Osteocyte (in vitro differentiated cells): ENCODE data around the gene NUDT6. TPM values are rescaled to one million over a fixed set of nuclear protein-coding genes. Genes with fewer than 3 reads are reported as not detected.
"Not testable (repeated sequence)": the region's sequence is repeated elsewhere in the genome, so short reads cannot be mapped to it uniquely, and the experiment has no call there.

ENCODE experiments used
- DNase-seq: peaks from one replicate; pipeline ENCODE4 v3.0.0; 2021; ENCODE audit warnings: mixed read lengths; ENCODE audit not compliant: unreplicated experiment; ENCODE audit errors: extremely low spot score
- H3K27ac Mint-ChIP-seq: one replicate; pipeline ENCODE4 v1.8.0; 2021; ENCODE audit warnings: mild to moderate bottlenecking, mixed read lengths; ENCODE audit not compliant: unreplicated experiment
- H3K27me3 Mint-ChIP-seq: one replicate; pipeline ENCODE4 v1.8.0; 2021; ENCODE audit warnings: mixed read lengths; ENCODE audit not compliant: unreplicated experiment
- H3K36me3 Mint-ChIP-seq: one replicate; pipeline ENCODE4 v1.8.0; 2021; ENCODE audit warnings: mixed read lengths; ENCODE audit not compliant: unreplicated experiment
- H3K4me1 Mint-ChIP-seq: one replicate; pipeline ENCODE4 v1.8.0; 2021; ENCODE audit warnings: mixed read lengths; ENCODE audit not compliant: unreplicated experiment
- H3K4me3 Mint-ChIP-seq: one replicate; pipeline ENCODE4 v1.8.0; 2021; ENCODE audit warnings: mild to moderate bottlenecking, moderate library complexity, mixed read lengths; ENCODE audit not compliant: unreplicated experiment
- H3K9me3 Mint-ChIP-seq: one replicate; pipeline ENCODE4 v1.8.0; 2021; ENCODE audit warnings: mixed read lengths; ENCODE audit not compliant: unreplicated experiment
- total RNA-seq: library from RNA; stranded (reverse); gene quantifications from 2 replicates; pipeline ENCODE4 v1.2.1, GENCODE V29; 2021
- TF ChIP-seq, protein P1 (sequence below): fragments of 200-600 bp; sonication (generic); IDR thresholded peaks from 2 replicates; pipeline ENCODE4 v1.5.0; 2021; ENCODE audit warnings: antibody characterized with exemption, mild to moderate bottlenecking, moderate library complexity

The NUDT6 gene
- total RNA-seq, 1 donor from 2014 or later: 4.8 TPM

DNA sequence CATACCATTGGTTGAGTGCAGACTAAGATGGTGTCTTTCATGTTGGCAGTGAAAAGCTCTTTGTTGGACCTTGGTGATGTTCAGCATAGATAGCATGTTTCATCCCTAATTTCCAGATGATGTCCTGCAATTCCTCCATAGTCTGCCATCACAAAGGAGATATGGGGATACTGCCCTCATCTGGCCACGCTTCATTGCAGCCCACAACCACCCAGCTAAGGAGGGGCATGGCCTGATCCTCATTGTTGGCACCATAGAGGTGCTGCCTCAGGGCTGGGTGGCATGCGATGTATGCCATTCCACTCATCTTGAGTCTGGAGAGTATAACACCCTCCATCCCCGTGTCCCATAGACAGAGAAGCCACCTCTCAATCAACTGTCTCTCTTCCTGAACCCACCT is 31.5 kb upstream of the NUDT6 start:
- TF ChIP-seq, protein P1, sequence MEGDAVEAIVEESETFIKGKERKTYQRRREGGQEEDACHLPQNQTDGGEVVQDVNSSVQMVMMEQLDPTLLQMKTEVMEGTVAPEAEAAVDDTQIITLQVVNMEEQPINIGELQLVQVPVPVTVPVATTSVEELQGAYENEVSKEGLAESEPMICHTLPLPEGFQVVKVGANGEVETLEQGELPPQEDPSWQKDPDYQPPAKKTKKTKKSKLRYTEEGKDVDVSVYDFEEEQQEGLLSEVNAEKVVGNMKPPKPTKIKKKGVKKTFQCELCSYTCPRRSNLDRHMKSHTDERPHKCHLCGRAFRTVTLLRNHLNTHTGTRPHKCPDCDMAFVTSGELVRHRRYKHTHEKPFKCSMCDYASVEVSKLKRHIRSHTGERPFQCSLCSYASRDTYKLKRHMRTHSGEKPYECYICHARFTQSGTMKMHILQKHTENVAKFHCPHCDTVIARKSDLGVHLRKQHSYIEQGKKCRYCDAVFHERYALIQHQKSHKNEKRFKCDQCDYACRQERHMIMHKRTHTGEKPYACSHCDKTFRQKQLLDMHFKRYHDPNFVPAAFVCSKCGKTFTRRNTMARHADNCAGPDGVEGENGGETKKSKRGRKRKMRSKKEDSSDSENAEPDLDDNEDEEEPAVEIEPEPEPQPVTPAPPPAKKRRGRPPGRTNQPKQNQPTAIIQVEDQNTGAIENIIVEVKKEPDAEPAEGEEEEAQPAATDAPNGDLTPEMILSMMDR: no peak
- H3K27me3 Mint-ChIP-seq: no peaks in the 10 kb centered on the region
- no peak overlapping the region for H3K4me3 Mint-ChIP-seq
- no peaks in the 10 kb centered on the region for H3K9me3 Mint-ChIP-seq
- no peak for DNase-seq
- peaks cover 24% of the 10 kb centered on the region for H3K36me3 Mint-ChIP-seq
- H3K27ac Mint-ChIP-seq: no peak overlapping the region
- H3K4me1 Mint-ChIP-seq: no peaks in the 10 kb centered on the region

DNA sequence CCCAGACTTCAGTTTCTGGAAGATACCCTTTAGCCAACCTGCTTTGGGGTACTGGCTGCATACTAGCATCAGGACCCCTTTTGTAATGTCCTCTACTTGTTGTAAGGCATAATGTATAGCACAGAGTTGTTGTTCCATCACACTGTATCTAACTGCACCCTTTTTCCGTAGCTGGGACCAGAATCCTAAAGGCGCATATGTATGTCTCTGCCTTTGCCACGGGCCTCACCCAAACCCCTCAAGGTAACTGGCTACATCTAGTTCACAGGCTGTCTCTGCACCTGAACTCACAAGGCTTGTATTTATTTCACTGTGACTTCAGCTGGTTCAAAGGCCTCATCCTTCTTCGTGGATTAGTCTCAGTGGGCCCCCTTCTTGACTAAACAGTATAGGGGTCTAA is 29.6 kb upstream of the NUDT6 start:
- Mint-ChIP-seq H3K27ac (no peak overlapping the region), H3K4me1 (no peaks in the 10 kb centered on the region), H3K36me3 (peaks cover 25% of the 10 kb centered on the region), H3K4me3 (no peak overlapping the region), H3K27me3 (no peaks in the 10 kb centered on the region), H3K9me3 (no peaks in the 10 kb centered on the region)
- DNase-seq: no peak
- TF ChIP-seq, protein P1: no peak

DNA sequence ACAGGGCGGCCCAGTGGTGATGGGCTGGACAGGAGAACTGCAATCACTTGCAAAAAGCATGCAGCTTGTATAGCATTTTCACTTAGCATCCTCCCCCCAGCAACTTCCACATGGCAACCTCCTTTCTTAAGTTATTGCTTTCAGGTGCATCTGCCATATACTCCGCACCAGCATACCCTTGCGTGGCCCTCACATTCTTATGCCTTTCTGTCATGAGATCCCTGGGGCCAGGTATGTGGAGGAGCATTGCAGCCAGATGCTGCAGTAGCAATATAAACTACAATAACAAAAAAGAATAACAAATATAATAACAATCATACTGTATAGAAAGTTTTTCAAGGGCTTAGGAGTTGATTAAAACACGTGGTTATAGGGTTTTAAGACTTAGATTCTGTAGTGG is 26.3 kb upstream of the NUDT6 start:
- TF ChIP-seq, protein P1: no peak
- H3K27ac Mint-ChIP-seq: no peak overlapping the region
- peaks cover 4% of the 10 kb centered on the region for H3K9me3 Mint-ChIP-seq
- DNase-seq: no peak
- H3K27me3 Mint-ChIP-seq: no peaks in the 10 kb centered on the region
- H3K36me3 Mint-ChIP-seq: peaks cover 42% of the 10 kb centered on the region
- peaks cover 5% of the 10 kb centered on the region for H3K4me1 Mint-ChIP-seq
- H3K4me3 Mint-ChIP-seq: no peak overlapping the region

DNA sequence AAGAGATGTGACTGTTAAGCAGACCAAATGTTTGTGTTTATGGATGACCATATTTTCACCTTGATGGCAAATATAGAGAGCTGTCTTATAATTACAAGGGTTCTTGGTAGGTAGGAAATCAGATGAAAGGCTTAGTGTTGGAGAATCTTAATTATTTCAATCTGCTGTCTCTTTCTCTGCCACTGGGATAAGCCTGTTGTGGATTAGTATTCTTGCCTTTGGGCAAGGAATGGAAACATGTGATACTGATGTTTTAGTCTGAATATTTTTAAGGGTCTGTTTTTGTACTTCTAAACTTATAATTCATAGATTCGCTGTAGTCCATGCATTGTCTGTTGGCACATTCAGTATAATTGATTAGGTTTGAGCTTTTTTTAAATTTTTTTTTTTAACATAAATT is 23.7 kb upstream of the NUDT6 start:
- Mint-ChIP-seq H3K4me1 (peaks cover 5% of the 10 kb centered on the region), H3K27me3 (no peaks in the 10 kb centered on the region), H3K27ac (no peak overlapping the region), H3K4me3 (no peak overlapping the region), H3K9me3 (peaks cover 4% of the 10 kb centered on the region), H3K36me3 (peaks cover 36% of the 10 kb centered on the region)
- DNase-seq: no peak
- TF ChIP-seq, protein P1: no peak

DNA sequence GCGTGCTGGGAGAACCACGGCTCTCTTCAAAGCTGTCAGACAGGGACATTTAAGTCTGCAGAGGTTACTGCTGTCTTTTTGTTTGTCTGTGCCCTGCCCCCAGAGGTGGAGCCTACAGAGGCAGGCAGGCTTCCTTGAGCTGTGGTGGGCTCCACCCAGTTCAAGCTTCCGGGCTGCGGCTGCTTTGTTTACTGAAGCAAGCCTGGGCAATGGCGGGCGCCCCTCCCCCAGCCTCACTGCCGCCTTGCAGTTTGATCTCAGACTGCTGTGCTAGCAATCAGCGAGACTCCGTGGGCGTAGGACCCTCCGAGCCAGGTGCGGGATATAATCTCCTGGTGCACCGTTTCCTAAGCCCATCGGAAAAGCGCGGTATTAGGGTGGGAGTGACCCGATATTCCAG is 22.7 kb upstream of the NUDT6 start:
- not testable (repeated sequence) for H3K27ac Mint-ChIP-seq, H3K4me1 Mint-ChIP-seq, H3K27me3 Mint-ChIP-seq, DNase-seq, H3K9me3 Mint-ChIP-seq, H3K4me3 Mint-ChIP-seq
- H3K36me3 Mint-ChIP-seq: peaks cover 30% of the 10 kb centered on the region

DNA sequence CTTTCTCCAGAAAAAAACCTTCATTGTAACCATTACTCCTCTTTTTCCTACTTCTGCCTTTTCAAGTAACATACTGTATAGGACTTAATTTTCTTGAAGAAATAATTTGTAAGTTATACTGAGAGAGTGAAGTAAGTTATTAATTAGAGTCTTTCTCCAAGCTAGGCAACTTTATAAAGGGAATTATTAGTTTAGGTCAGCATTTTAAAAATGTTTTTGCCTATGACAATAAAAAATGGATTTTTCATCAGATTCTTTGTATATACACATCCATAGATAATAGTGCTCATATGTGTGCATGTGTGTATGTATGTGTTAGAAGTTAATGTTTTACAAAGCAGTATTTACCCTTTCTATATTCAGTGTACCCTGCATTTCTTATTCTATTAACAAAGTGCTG is 10.4 kb upstream of the NUDT6 start:
- Mint-ChIP-seq H3K27ac (no peak overlapping the region), H3K4me3 (no peak overlapping the region)

More for the DNA sequence above, 10.4 kb upstream of the NUDT6 start:
- no peaks in the 10 kb centered on the region for H3K9me3 Mint-ChIP-seq
- TF ChIP-seq, protein P1: no peak
- no peak for DNase-seq
- peaks cover 13% of the 10 kb centered on the region for H3K36me3 Mint-ChIP-seq
- no peaks in the 10 kb centered on the region for H3K27me3 Mint-ChIP-seq
- no peaks in the 10 kb centered on the region for H3K4me1 Mint-ChIP-seq
